Amygdala (tissue), 56 donors: ENCODE measurements around the gene PLEK.

Experiments
- DNase-seq, 56 donors: peaks; one replicate each; lab custom pipeline; 2025; lab: John Stamatoyannopoulos, UW

Gene PLEK

GRCh38 chr2:68412127-68412819, 47.2 kb downstream of the PLEK start:
- no peak for DNase-seq

- DNase-seq = no peak
These were observed 48.4 kb downstream of the PLEK start for GRCh38 chr2:68413466-68413865.

GRCh38 chr2:68414452-68414851, 49.4 kb downstream of the PLEK start:
- no peak for DNase-seq

- DNase-seq = no peak
These were observed 49.8 kb downstream of the PLEK start for GRCh38 chr2:68414876-68415275.

GRCh38 chr2:68415521-68415920, 50.4 kb downstream of the PLEK start:
- no peak for DNase-seq

GRCh38 chr2:68416081-68416675, 51.1 kb downstream of the PLEK start:
- no peak for DNase-seq

- DNase-seq = no peak
These were observed 52.8 kb downstream of the PLEK start for GRCh38 chr2:68417926-68418325.

GRCh38 chr2:68418419-68418818, 53.3 kb downstream of the PLEK start:
- DNase-seq = peak in 5 of 56 donors; percentile 3 to 42 (median 17)

- no peak for DNase-seq
These were observed 53.8 kb downstream of the PLEK start for GRCh38 chr2:68418855-68419254.

- no peak for DNase-seq
These were observed 55.3 kb downstream of the PLEK start for GRCh38 chr2:68420254-68420910.

GRCh38 chr2:68423966-68424650, 59.0 kb downstream of the PLEK start:
- no peak for DNase-seq

GRCh38 chr2:68425503-68425902, 60.4 kb downstream of the PLEK start:
- no peak for DNase-seq

- no peak for DNase-seq
These were observed 61.4 kb downstream of the PLEK start for GRCh38 chr2:68426446-68426845.

GRCh38 chr2:68426848-68427579, 61.9 kb downstream of the PLEK start:
- no peak for DNase-seq

- DNase-seq = no peak
These were observed 63.0 kb downstream of the PLEK start for GRCh38 chr2:68428126-68428525.

- DNase-seq = no peak
These were observed 63.7 kb downstream of the PLEK start for GRCh38 chr2:68428746-68429145.

- DNase-seq = no peak
These were observed 64.3 kb downstream of the PLEK start for GRCh38 chr2:68429311-68429826.

GRCh38 chr2:68431316-68431972, 66.4 kb downstream of the PLEK start:
- DNase-seq = no peak

GRCh38 chr2:68432696-68433658, 67.9 kb downstream of the PLEK start:
- DNase-seq = no peak
